Upper lobe of left lung (tissue), 6 donors: ENCODE results near the gene NSMF. TPM values are rescaled to one million over a fixed set of nuclear protein-coding genes. Genes with fewer than 3 reads are reported as not detected.

Source experiments
- ATAC-seq, 2 donors: fragments of 200-7000 bp; cut with Tn5 transposase; one replicate each; pipeline ENCODE4 v1.9.1; 2022; ENCODE audit warnings: mild to moderate bottlenecking in 2 of 2, moderate library complexity in 2 of 2; ENCODE audit not compliant: low FRiP score in 2 of 2
- DNase-seq, 2 donors: peaks; one replicate each; pipeline ENCODE4 v3.0.0-alpha.2; 2019 to 2020
- H3K27ac ChIP-seq, 4 donors: fragments of 200-600 bp; sonication (generic); one replicate each; pipeline ENCODE4 v1.5.1; 2016 to 2019
- H3K27me3 ChIP-seq, 4 donors: fragments of 200-600 bp; sonication (generic); one replicate each; pipeline ENCODE4 v1.5.1; 2017 to 2019
- H3K36me3 ChIP-seq, 4 donors: fragments of 200-600 bp; sonication (generic); one replicate each; pipeline ENCODE4 v1.5.1; 2016 to 2019
- H3K4me1 ChIP-seq, 4 donors: fragments of 200-600 bp; sonication (generic); one replicate each; pipeline ENCODE4 v1.5.1; 2018 to 2019
- H3K4me3 ChIP-seq, 4 donors: fragments of 200-600 bp; sonication (generic); one replicate each; pipeline ENCODE4 v1.5.1; 2017 to 2019; ENCODE audit warnings: mild to moderate bottlenecking in 2 of 4, moderate library complexity in 1 of 4
- H3K9me3 ChIP-seq, 4 donors: fragments of 200-600 bp; sonication (generic); one replicate each; pipeline ENCODE4 v1.5.1; 2018 to 2019
- CTCF ChIP-seq, 6 experiments: fragments of 450-650 bp in 4 of 6; fragments of 200-600 bp in 2 of 6; sonication (generic) in 2 of 6; IDR thresholded peaks; one replicate each; pipeline ENCODE4 v1.5.1; 2016 to 2019; ENCODE audit warnings: antibody characterized with exemption in 6 of 6
- EP300 ChIP-seq, 4 donors: sonication (generic); formaldehyde crosslinking; IDR thresholded peaks; one replicate each; pipeline ENCODE4 v1.5.1; 2017; ENCODE audit warnings: antibody characterized with exemption in 4 of 4, control low read depth in 2 of 4
- POLR2A ChIP-seq, 4 donors: fragments of 450-650 bp; IDR thresholded peaks; one replicate each; pipeline ENCODE4 v1.5.1; 2016 to 2017; ENCODE audit warnings: antibody characterized with exemption in 4 of 4, mild to moderate bottlenecking in 2 of 4
- POLR2AphosphoS5 ChIP-seq, 2 donors: sonication (generic); formaldehyde crosslinking; IDR thresholded peaks; one replicate each; pipeline ENCODE4 v1.5.1; 2017; ENCODE audit warnings: antibody characterized with exemption in 2 of 2
- WGBS, 2 donors: methylation state at CpG; one replicate each; pipeline ENCODE4 v1.1.5; 2017 to 2018; 5-methylcytosine and 5-hydroxymethylcytosine counted together
- total RNA-seq, 6 donors: library from RNA; depleted of rRNA in 4 of 6; stranded (reverse); fragments of >200 nt in 4 of 6; gene quantifications; one replicate each; pipeline versions ENCODE4 v1.1.0 to v1.2.1, GENCODE V29; 2016 to 2021
- donor health status: DM: no; HTN: no; CAD: no; lungs with moderate emphysema.
- donor health status: DM: no; HTN: yes; CAD: no; lungs with severe emphysema.

The NSMF gene
- total RNA-seq, 6 donors from 2014 or later, result 20.4 to 57.6 (median 25.9) TPM

GRCh38 chr9:137430723-137431415 lies 28.3 kb downstream of the NSMF start:
- 81 to 90% methylated on average over 8 to 18 of the region's 27 CpGs for WGBS, 2 donors

GRCh38 chr9:137429974-137430722 lies 29.0 kb downstream of the NSMF start:
- Histone ChIP-seq H3K4me1 (no peaks in the 10 kb centered on the region), H3K27me3 (no peaks in the 10 kb centered on the region), H3K9me3 (no peaks in the 10 kb centered on the region), H3K27ac (no peak overlapping the region), H3K36me3 (no peaks in the 10 kb centered on the region), H3K4me3 (no peak overlapping the region)
- ATAC-seq (no peak), DNase-seq (peak in 1 of 2 donors; percentile 90)
- TF ChIP-seq CTCF (IDR thresholded peaks at IDR 0.05) (no peak), POLR2A (IDR thresholded peaks at IDR 0.05) (no peak), POLR2AphosphoS5 (IDR thresholded peaks at IDR 0.05) (no peak), EP300 (IDR thresholded peaks at IDR 0.05) (no peak)
- 72 to 73% methylated on average over 21 to 23 of the region's 34 CpGs for WGBS, 2 donors

More at GRCh38 chr9:137430723-137431415, 28.3 kb downstream of the NSMF start:
- Histone ChIP-seq H3K27me3 (no peaks in the 10 kb centered on the region), H3K36me3 (no peaks in the 10 kb centered on the region), H3K27ac (no peak overlapping the region), H3K4me1 (peaks cover 0 to 6% (median under 1%) of the 10 kb centered on the region in 4 donors), H3K9me3 (no peaks in the 10 kb centered on the region), H3K4me3 (no peak overlapping the region)
- peak in 1 of 2 donors; percentile 73 for DNase-seq
- no peak for ATAC-seq
- TF ChIP-seq CTCF (IDR thresholded peaks at IDR 0.05) (no peak), POLR2A (IDR thresholded peaks at IDR 0.05) (no peak), EP300 (IDR thresholded peaks at IDR 0.05) (no peak), POLR2AphosphoS5 (IDR thresholded peaks at IDR 0.05) (no peak)

GRCh38 chr9:137429546-137429890 lies 29.6 kb downstream of the NSMF start:
- 86 to 89% methylated on average over 8 to 12 of the region's 14 CpGs for WGBS, 2 donors
- peak in 1 of 2 donors; percentile 56 for DNase-seq

GRCh38 chr9:137428841-137429545 lies 30.1 kb downstream of the NSMF start:
- peaks cover 0 to 10% (median 7%) of the 10 kb centered on the region in 4 donors for H3K4me1 ChIP-seq
- H3K9me3 ChIP-seq, result no peaks in the 10 kb centered on the region
- 73 to 88% methylated on average over 4 to 21 of the region's 27 CpGs for WGBS, 2 donors
- H3K36me3 ChIP-seq, result no peaks in the 10 kb centered on the region
- no peak overlapping the region for H3K4me3 ChIP-seq
- no peaks in the 10 kb centered on the region for H3K27me3 ChIP-seq
- TF ChIP-seq EP300 (IDR thresholded peaks at IDR 0.05), result no peak
- no peak for TF ChIP-seq CTCF (IDR thresholded peaks at IDR 0.05)
- TF ChIP-seq POLR2A (IDR thresholded peaks at IDR 0.05), result no peak
- TF ChIP-seq POLR2AphosphoS5 (IDR thresholded peaks at IDR 0.05), result no peak
- DNase-seq (peak in 1 of 2 donors; percentile 74), ATAC-seq (no peak)
- H3K27ac ChIP-seq, result no peak overlapping the region

More at GRCh38 chr9:137429546-137429890, 29.6 kb downstream of the NSMF start:
- H3K4me1 ChIP-seq, result peaks cover 0 to 5% (median 2%) of the 10 kb centered on the region in 4 donors
- H3K9me3 ChIP-seq, result no peaks in the 10 kb centered on the region
- no peak overlapping the region for H3K27ac ChIP-seq
- TF ChIP-seq POLR2A (IDR thresholded peaks at IDR 0.05), result no peak
- TF ChIP-seq CTCF (IDR thresholded peaks at IDR 0.05), result no peak
- TF ChIP-seq POLR2AphosphoS5 (IDR thresholded peaks at IDR 0.05), result no peak
- TF ChIP-seq EP300 (IDR thresholded peaks at IDR 0.05), result no peak
- H3K4me3 ChIP-seq, result no peak overlapping the region
- H3K36me3 ChIP-seq, result no peaks in the 10 kb centered on the region
- ATAC-seq, result no peak
- H3K27me3 ChIP-seq, result no peaks in the 10 kb centered on the region
